GM10266 (cell line): ENCODE results near the gene GEMIN4.
"Not testable (repeated sequence)": the region's sequence is repeated elsewhere in the genome, so short reads cannot be mapped to it uniquely, and the experiment has no call there.

Source experiments
- DNase-seq: peaks from one replicate; pipeline ENCODE4 v3.0.0; 2012; ENCODE audit errors: extremely low spot score
- TF ChIP-seq, protein P1 (sequence below): IDR thresholded peaks from 2 replicates; pipeline ENCODE4 v1.5.1; 2012; ENCODE audit warnings: mild to moderate bottlenecking, low read depth; ENCODE audit not compliant: control insufficient read depth, insufficient read depth; ENCODE audit errors: missing control alignments

The GEMIN4 gene

DNA sequence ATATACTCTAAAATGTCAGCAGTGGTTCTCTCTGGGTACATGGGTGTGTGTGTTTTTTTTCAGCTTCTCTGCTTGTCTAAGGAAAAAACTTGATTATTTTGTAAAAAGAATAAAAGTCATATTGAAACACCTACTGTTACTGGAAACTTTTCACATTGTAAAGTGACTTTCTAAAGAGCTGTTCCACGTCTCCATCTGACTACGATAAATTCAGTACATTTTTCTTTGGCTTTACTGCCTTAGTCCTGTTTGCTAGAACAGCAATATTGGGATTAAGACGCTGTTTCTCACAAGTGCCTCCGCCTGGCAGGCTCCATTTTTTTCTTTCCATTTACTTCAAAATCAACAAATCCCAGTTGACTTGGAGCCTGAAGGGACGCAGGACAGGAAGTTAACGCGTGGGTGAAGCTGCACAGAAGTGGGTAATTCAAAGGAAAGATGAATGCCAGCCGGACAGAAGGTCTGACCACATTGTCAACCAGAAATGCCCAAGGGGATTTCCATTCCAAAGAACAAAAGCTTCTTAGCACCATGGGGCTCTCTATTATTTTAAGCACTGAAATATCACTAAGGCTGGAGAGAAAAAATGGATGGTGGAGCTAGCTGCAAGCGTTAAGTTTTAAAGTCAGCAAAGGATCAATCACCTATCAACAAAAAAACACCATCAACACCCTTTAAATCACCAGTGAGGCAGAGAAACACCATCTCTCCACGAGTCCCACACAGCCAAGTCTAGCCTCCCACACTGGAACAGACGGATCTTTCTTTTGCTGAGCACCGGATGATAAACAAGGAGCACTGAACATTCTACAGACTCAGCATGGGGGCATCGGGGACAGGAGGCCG is 21.6 kb upstream of the GEMIN4 start:
- TF ChIP-seq, protein P1, sequence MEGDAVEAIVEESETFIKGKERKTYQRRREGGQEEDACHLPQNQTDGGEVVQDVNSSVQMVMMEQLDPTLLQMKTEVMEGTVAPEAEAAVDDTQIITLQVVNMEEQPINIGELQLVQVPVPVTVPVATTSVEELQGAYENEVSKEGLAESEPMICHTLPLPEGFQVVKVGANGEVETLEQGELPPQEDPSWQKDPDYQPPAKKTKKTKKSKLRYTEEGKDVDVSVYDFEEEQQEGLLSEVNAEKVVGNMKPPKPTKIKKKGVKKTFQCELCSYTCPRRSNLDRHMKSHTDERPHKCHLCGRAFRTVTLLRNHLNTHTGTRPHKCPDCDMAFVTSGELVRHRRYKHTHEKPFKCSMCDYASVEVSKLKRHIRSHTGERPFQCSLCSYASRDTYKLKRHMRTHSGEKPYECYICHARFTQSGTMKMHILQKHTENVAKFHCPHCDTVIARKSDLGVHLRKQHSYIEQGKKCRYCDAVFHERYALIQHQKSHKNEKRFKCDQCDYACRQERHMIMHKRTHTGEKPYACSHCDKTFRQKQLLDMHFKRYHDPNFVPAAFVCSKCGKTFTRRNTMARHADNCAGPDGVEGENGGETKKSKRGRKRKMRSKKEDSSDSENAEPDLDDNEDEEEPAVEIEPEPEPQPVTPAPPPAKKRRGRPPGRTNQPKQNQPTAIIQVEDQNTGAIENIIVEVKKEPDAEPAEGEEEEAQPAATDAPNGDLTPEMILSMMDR: no peak
- DNase-seq: no peak

DNA sequence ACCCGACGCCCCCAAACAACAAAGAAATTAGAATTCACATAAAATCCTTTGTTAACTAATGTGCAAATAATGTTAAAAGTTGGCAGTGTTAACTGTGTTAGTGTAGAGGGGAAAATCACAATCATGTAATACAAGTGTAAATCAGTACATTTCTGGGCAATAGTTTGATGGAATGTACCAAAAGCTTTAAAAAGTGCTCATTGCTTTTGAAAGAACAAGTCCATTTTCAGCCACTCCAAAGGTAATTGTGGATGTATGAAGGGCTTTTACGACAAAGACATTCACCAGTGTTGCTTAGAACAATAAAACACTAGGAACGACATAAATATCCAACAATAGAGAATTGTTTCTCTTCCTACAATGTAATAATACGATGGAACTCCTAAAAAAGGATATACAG is 21.0 kb upstream of the GEMIN4 start:
- no peak for DNase-seq
- TF ChIP-seq, protein P1: no peak

DNA sequence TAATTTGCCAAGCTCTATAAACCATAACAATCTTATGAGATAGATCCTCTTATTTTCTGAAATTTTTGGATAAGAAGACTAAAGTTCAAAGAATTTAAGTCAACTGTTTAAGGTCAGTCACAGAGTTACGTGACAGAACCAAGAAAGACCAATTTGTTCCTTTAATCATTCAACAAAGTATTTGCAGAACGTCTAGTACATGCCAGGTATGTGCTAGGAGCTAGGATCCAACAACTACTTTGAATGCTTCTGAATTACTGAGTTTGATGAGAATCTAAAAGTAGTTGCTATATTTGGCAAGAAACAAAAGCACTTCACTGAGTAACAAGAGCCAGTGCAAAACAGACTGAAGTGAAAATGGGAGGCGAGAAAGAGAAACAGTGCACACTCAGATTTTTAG is 15.0 kb upstream of the GEMIN4 start:
- TF ChIP-seq, protein P1: no peak
- no peak for DNase-seq

DNA sequence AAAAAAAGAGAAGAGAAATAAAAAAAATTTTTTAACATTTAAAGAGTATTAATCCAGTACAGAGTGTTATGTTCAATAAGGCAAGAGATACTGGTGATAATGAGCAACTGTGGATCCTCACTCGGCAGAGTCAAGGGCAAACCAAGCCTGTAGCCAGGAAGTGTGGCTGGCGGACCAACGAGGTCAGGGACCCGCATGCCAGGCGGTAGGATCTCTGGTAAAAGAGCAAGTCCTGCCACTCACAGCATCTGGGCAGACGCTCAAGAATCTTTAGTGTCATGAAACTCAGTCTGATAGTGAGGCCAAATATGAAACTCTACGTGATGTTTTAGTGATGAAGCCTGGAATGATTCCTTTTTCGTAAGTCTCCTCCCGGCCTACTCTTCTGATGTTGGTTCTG is 8.3 kb upstream of the GEMIN4 start:
- TF ChIP-seq, protein P1: no peak

DNA sequence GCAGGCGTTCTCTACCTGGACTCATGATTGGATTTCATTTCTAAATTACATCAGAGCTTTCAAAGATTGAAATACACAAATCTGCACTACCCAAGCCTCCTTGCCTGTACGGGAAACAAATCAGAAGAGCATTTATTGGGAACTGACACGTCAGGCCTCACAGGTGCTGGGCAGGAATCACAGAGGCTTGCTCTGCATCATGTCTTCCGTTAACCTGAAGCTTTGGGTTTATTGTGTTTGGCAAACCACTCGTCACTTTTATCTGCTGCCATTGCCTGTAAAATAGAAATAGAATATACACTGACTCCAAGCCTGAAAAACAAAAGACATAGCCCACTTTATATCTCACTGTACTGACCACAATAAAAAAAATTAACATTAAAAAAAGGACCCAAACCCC is 7.9 kb upstream of the GEMIN4 start:
- TF ChIP-seq, protein P1: no peak

More for the DNA sequence above, 8.3 kb upstream of the GEMIN4 start:
- DNase-seq: no peak

DNA sequence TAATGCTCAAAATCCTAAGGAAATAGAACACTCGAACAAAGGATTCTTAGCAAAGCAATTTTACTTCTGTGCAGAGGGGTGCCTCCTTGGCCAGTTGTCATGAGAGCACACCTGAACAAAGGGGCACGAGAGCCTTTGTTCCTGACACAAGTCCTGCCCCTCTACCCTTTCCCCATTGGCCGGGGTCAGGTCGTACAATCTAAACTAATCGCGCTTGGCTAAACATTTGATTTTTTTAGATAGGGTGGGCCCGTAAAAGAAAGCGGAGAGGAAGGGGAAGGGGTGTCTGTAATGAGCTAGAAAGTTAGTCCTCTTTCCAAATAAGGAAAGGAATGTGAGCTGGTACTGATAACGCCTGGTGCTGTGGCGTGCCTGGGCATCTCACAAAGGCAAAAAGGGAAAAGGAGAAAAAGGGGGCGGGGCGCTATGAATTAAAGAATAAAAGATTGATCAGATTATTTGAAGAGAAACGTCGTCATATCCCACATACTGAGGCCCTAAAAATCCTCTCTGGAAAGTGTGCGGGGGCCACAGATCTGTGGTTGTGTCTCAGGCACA is 4.0 kb upstream of the GEMIN4 start:
- DNase-seq: not testable (repeated sequence)

More for the DNA sequence above, 7.9 kb upstream of the GEMIN4 start:
- no peak for DNase-seq

DNA sequence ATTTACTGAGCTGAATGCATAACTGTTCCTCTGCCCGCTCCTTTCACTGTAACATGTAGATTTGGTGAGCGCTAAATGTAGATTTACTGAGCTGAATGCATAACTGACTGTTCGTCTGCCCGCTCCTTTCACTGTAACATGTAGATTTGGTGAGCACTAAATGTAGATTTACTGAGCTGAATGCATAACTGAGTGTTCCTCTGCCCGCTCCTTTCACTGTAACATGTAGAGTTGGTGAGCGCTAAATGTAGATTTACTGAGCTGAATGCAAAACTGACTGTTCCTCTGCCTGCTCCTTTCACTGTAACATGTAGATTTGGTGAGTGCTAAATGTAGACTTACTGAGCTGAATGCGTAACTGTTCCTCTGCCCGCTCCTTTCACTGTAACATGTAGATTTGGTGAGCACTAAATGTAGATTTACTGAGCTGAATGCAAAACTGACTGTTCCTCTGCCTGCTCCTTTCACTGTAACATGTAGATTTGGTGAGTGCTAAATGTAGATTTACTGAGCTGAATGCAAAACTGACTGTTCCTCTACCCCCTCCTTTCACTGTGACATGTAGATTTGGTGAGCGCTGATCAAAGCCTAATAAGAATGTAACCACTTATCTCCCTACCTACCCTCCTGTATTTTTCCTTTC is 3.4 kb upstream of the GEMIN4 start:
- DNase-seq: not testable (repeated sequence)

DNA sequence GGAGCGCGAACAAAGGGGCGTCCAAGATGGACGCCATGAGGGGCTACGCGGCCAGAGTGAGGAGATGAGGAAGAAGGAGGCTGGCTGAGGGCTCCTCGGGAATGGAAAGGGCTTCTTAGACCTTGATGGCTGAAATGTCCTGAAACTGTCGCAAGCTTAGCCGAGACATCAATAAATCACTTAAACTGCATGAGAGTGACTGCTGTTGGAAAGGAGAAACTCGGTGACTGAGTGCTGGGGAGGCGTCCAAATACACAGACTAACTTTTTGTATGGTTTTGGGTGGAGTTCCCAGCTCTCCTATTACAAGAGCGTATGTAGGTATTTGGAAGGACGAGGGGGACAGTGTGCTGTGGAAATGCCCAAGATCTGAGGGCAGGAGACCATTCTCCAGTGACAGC is 1.4 kb upstream of the GEMIN4 start:
- no peak for DNase-seq
- TF ChIP-seq, protein P1: no peak
